Activated B cell treated with CpG ODN at 0.5 μM for 24 hours (primary cell): Measurements from ENCODE around the gene MAP2K7. TPM values are rescaled to one million over a fixed set of nuclear protein-coding genes. Genes with fewer than 3 reads are reported as not detected.

Experiments
- ATAC-seq: fragments of 200-7000 bp; cut with Tn5 transposase; one replicate; pipeline ENCODE4 v1.10.0; 2021; ENCODE audit warnings: low read depth, mild to moderate bottlenecking, moderate library complexity
- CTCF ChIA-PET: fragments of 350-600 bp; sonication (Branson Sonifier 250); formaldehyde crosslinking; loops from one replicate; lab custom pipeline; 2021; ENCODE audit warnings: antibody characterized with exemption; lab: Charles Lee
- POLR2A ChIA-PET: fragments of 350-600 bp; sonication (Branson Sonifier 250); formaldehyde crosslinking; loops from one replicate; lab custom pipeline; 2021; ENCODE audit warnings: antibody characterized with exemption; lab: Charles Lee
- DNase-seq: peaks from one replicate; pipeline ENCODE4 v3.0.0; 2022
- H3K27ac Mint-ChIP-seq: one replicate; pipeline ENCODE4 v1.8.0; 2020; ENCODE audit warnings: mixed read lengths
- H3K27me3 Mint-ChIP-seq: one replicate; pipeline ENCODE4 v1.8.0; 2021; ENCODE audit warnings: mixed read lengths
- H3K36me3 Mint-ChIP-seq: one replicate; pipeline ENCODE4 v1.8.0; 2021; ENCODE audit warnings: low read depth, mixed read lengths
- H3K4me1 Mint-ChIP-seq: one replicate; pipeline ENCODE4 v1.8.0; 2021; ENCODE audit warnings: mixed read lengths
- H3K4me3 Mint-ChIP-seq: one replicate; pipeline ENCODE4 v1.8.0; 2020; ENCODE audit warnings: mild to moderate bottlenecking, mixed read lengths
- H3K9me3 Mint-ChIP-seq: one replicate; pipeline ENCODE4 v1.8.0; 2020; ENCODE audit warnings: mixed read lengths
- intact Hi-C: fragments of 100-400 bp; cut with micrococcal nuclease; formaldehyde crosslinking; loops from one replicate; pipeline ENCODE4 v1.15.1; 2024
- total RNA-seq: library from RNA; stranded (reverse); gene quantifications from 2 replicates; pipeline ENCODE4 v1.2.3, GENCODE V29; 2022
- TF ChIP-seq, protein P1 (sequence below): fragments of 200-600 bp; IDR thresholded peaks from one replicate; pipeline ENCODE4 v1.8.0; 2022; ENCODE audit warnings: antibody characterized with exemption, mild to moderate bottlenecking

Gene MAP2K7
- total RNA-seq, 1 donor from 2014 or later = 52.8 TPM

DNA sequence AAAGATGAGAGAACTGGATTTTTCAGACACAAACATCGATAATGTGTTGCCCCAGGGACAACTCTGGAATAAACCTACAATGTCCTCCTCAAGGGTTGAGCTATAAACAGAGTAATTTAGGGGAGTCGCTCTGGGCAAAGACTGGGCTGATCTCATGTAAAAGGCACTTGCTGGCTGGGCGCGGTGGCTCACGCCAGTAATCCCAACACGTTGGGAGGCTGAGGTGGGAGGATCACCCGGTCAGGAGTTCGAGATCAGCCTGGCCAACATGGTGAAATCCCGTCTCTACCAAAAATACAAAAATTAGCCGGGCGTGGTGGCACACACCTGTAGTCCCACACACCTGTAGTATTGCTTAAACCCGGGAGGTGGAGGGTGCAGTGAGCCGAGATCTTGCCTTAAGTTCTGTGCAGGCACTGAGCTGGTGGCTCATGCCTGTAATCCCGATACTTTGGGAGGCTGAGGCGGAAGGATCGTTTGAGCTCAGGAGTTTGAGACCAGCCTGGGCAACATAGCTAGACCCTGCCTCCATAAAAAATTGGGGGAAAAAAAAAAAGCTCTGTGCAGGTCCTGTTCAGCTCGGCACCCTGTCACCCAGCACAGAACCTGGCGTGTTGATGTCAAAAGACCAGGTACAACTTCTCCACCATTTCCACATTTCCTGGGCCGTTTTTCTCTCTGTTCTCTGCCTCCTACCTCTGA, 38.4 kb downstream of the MAP2K7 start:
- Mint-ChIP-seq H3K4me1 (peaks cover 33% of the 10 kb centered on the region), H3K36me3 (peaks cover 40% of the 10 kb centered on the region), H3K27ac (no peak overlapping the region), H3K27me3 (no peaks in the 10 kb centered on the region), H3K4me3 (peak overlapping the region; percentile 60), H3K9me3 (no peaks in the 10 kb centered on the region)
- POLR2A ChIA-PET = interaction anchor here (1.6 to 2.6 kb wide), 2 partner anchors 63 to 73 kb away, joined by 7 to 13 read pairs; partner anchors contain the start of gene ELAVL1
- intact Hi-C loops = loop anchor here (2.0 to 5.0 kb wide), 3 partner anchors 73 to 375 kb away; partner anchors contain the start of gene CERS4
- ATAC-seq (no peak), DNase-seq (no peak)
- CTCF ChIA-PET = no interaction called here
- TF ChIP-seq, protein P1, sequence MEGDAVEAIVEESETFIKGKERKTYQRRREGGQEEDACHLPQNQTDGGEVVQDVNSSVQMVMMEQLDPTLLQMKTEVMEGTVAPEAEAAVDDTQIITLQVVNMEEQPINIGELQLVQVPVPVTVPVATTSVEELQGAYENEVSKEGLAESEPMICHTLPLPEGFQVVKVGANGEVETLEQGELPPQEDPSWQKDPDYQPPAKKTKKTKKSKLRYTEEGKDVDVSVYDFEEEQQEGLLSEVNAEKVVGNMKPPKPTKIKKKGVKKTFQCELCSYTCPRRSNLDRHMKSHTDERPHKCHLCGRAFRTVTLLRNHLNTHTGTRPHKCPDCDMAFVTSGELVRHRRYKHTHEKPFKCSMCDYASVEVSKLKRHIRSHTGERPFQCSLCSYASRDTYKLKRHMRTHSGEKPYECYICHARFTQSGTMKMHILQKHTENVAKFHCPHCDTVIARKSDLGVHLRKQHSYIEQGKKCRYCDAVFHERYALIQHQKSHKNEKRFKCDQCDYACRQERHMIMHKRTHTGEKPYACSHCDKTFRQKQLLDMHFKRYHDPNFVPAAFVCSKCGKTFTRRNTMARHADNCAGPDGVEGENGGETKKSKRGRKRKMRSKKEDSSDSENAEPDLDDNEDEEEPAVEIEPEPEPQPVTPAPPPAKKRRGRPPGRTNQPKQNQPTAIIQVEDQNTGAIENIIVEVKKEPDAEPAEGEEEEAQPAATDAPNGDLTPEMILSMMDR = no peak

DNA sequence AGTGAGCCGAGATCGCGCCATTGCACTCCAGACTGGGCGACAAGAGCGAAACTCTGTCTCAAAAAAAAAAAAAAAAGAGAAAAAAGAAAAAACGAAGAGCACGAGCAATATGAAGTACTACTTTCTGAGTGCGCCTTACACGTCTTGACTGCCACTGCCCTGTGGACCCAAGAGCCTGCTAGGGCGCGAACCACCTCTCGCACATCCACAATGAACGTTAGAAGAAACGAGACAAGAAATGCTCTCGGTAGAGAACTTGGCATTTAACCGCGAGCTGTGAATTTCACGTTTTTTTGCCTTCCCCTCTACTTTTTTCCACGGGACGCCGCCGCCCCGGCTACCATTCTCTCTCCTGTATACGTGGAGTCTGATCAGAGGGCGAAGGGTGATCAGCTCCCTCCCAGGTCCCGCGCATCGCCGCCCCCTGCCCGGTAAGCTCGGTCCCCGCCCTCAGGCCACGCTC, 39.3 kb downstream of the MAP2K7 start:
- intact Hi-C loops = loop anchor here (1.0 to 5.0 kb wide), 10 partner anchors 14 to 501 kb away; partner anchors contain the start of genes CERS4, ELAVL1, HNRNPM and MAP2K7
- DNase-seq = no peak
- ATAC-seq = peak; percentile 15
- peaks cover 33% of the 10 kb centered on the region for H3K4me1 Mint-ChIP-seq
- TF ChIP-seq, protein P1 = no peak
- no peaks in the 10 kb centered on the region for H3K27me3 Mint-ChIP-seq
- ChIA-PET POLR2A (interaction anchor here (0.6 to 2.8 kb wide), 25 partner anchors 8 to 874 kb away, joined by 3 to 49 read pairs (median 5); partner anchors contain the start of genes CERS4, CTXN1, ELAVL1 and FBN3), CTCF (interaction anchor here (1.2 to 3.2 kb wide), 7 partner anchors 16 to 375 kb away, joined by 3 to 12 read pairs (median 6); no protein-coding TSS in a partner anchor)
- peaks cover 33% of the 10 kb centered on the region for H3K36me3 Mint-ChIP-seq
- no peaks in the 10 kb centered on the region for H3K9me3 Mint-ChIP-seq
- H3K4me3 Mint-ChIP-seq = peak overlapping the region; percentile 91
- H3K27ac Mint-ChIP-seq = peak overlapping the region; percentile 97

DNA sequence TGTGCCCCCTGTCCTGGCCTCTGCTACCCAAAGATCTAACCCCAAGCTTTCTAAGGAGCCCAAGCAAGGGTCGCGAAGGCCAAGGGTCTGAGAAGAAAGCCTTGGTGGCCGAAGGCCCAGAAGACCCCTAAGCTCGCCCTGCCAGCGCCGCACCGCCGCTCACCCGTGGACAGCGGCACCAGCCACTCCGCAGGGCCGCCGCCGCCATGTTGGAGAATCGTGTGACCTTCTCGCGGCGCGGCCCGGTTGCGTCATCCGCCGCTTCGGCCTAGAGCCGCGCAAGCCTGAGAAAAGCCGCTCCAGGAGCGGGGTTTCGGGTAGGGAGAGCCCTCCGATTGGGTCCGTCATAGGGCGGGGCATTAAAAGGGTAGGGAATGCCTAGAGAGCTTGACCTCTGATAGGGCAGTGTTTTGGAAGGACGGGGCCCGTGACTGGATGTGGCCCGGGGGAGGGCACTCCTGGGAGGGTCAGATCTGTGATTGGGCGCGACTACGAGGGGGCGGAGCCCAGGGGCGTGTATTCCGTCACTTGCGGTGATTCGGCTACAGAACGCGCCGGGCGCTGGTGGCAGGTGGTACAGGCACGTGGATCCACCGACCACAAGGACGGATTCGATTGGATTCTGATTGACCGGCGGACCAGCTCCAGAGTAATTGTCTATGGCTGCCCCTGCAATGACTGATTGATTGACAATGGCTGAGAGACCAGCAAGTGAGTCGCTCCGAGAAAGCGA, 39.9 kb downstream of the MAP2K7 start, which contains the start of gene TIMM44:
TIMM44 (minus strand) TSS at position 223 of the 733 bp plus-strand sequence; CDS start at position 208, 15 bp downstream.
- Mint-ChIP-seq H3K36me3 (peaks cover 28% of the 10 kb centered on the region), H3K27ac (peak within 1 kb of the TSS; percentile 97), H3K4me1 (peaks cover 33% of the 10 kb centered on the region), H3K4me3 (peak within 1 kb of the TSS; percentile 91), H3K27me3 (no peaks in the 10 kb centered on the region), H3K9me3 (no peaks in the 10 kb centered on the region)
- ChIA-PET CTCF (interaction anchor here (0.9 to 3.2 kb wide), 19 partner anchors 16 to 375 kb away, joined by 3 to 12 read pairs (median 4); partner anchors contain the start of genes CTXN1, SNAPC2 and TRAPPC5), POLR2A (interaction anchor here (0.5 to 2.8 kb wide), 32 partner anchors 8 to 874 kb away, joined by 3 to 49 read pairs (median 4); partner anchors contain the start of genes CERS4, CTXN1, ELAVL1 and FBN3)
- TF ChIP-seq, protein P1 = no peak
- DNase-seq = peak; percentile 97
- peak; percentile 96 for ATAC-seq
- intact Hi-C loops = loop anchor here (1.0 to 5.0 kb wide), 13 partner anchors 14 to 501 kb away; partner anchors contain the start of genes CERS4, ELAVL1, HNRNPM and MAP2K7

DNA sequence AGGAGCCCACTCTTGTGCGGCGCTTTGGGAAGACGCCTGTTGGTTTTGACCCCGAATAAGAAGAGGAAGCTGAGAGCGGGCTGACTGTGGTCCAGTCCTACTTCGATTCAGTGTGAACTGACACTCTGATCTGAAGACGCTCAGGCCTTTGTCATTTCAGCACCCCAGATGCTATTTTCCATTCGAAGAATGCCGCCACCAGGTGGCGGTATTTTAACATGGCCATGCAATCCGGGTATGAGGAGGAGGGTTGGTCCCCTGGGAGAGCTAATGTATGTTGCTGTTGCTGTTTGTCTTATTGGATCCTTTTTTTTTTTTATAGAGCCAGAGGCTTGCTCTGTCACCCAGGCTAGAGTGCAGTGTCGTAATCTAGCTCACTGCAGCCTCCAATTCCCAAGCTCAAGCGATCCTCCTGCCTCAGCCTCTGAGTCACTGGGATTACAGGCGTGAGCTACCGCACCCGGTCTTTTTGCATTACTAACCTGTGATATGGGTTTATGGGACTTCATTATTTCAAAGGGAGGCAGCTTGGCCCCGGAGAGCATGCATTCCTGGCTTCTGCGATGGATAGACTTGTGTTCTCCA, 40.6 kb downstream of the MAP2K7 start:
- Mint-ChIP-seq H3K4me3 (peak overlapping the region; percentile 91), H3K36me3 (peaks cover 22% of the 10 kb centered on the region), H3K9me3 (no peaks in the 10 kb centered on the region), H3K27me3 (no peaks in the 10 kb centered on the region), H3K4me1 (peaks cover 30% of the 10 kb centered on the region), H3K27ac (peak overlapping the region; percentile 97)
- ChIA-PET POLR2A (interaction anchor here (0.5 to 2.8 kb wide), 28 partner anchors 9 to 875 kb away, joined by 3 to 49 read pairs (median 4); partner anchors contain the start of genes CERS4, ELAVL1, MAP2K7 and PET100), CTCF (interaction anchor here (0.6 to 3.2 kb wide), 25 partner anchors 15 to 845 kb away, joined by 3 to 12 read pairs (median 4); partner anchors contain the start of genes CTXN1, SNAPC2 and TRAPPC5)
- ATAC-seq (peak; percentile 26), DNase-seq (peak; percentile 74)
- intact Hi-C loops = loop anchor here (1.0 to 5.0 kb wide), 5 partner anchors 58 to 377 kb away; partner anchors contain the start of gene CERS4
- TF ChIP-seq, protein P1 = peak; percentile 73
